ENCODE results near the gene IL1R1. TPM values are rescaled to one million over a fixed set of nuclear protein-coding genes. Genes with fewer than 3 reads are reported as not detected.

The IL1R1 gene
- polyA plus RNA-seq, 3 donors, result 1.8 to 2.7 (median 2.6) TPM

DNA sequence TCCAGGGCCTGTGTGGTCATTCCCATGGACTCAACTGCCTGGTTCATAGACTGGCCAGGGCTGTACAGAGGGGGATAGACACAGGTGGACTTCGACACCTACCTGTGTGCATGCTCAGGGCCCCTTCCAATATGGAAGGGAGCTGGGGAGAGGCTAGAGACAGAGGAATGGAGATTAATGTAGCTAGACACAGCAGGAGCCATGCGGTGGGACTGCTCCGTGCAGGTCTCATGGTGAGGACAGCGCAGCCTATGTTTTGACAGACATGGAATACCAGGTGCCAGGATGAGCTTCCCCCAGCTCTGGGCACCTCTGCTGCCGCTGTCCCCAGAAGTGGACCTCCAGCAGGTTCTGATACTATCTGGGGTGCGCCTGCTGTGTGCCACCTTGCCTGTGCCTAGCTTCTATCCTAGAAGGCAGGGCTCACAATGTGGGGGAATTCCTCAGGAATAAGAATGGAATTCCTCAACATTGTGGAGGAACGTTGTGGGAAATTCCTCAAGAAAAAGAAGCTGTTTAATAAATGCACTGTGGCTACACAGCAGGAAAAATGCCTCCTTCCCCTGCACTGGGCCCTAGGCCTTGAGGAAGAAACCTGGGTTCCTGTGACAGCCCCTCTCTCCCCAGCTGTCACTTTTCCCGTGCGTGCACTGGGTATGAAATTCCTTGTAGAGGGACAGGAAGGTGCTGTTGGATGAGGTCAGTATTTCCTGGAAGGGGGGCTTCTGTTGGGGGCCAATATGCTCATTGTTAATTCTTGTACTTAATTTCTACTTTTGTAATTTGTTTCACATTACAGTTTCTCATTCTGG lies 7.3 kb downstream of the IL1R1 start:
- no peak overlapping the region for H3K4me3 ChIP-seq (replicated peaks in 1 of 3; ENCODE audit: low read depth in 2 of 3, low read length in 3 of 3)
- H3K9ac ChIP-seq (ENCODE audit: insufficient read depth, low read length, poor library complexity, severe bottlenecking), result no peak overlapping the region
- peaks cover 0 to 9% (median 2%) of the 10 kb centered on the region in 3 donors for H3K27me3 Mint-ChIP-seq (ENCODE audit: low read depth in 3 of 3)
- no peak for DNase-seq
- no peak overlapping the region for H3K4me3 Mint-ChIP-seq
- H3K27ac Mint-ChIP-seq, result no peak overlapping the region
- H2AFZ ChIP-seq (ENCODE audit: insufficient read depth, low read depth, low read length, poor library complexity, severe bottlenecking), result no peak overlapping the region
- no peaks in the 10 kb centered on the region for H3K79me2 ChIP-seq (ENCODE audit: insufficient read depth, low read length)
- H3K4me2 ChIP-seq (replicated peaks; ENCODE audit: extremely low read depth, low read length, poor library complexity, severe bottlenecking), result no peak overlapping the region
- TF ChIP-seq CTCF (IDR thresholded peaks at IDR 0.05), result no peak
- no peaks in the 10 kb centered on the region for H4K20me1 ChIP-seq (ENCODE audit: insufficient read depth, low read length)
- H3K9me3 Mint-ChIP-seq, result peaks cover 46 to 71% (median 56%) of the 10 kb centered on the region in 7 donors
- no peaks in the 10 kb centered on the region for H3K27me3 ChIP-seq (ENCODE audit: control insufficient read depth in 2 of 2, insufficient read depth in 2 of 2, low read length in 2 of 2)
- intact Hi-C loops (cut with micrococcal nuclease), result no loop called here
- peaks cover 24 to 30% of the 10 kb centered on the region in 2 donors for H3K36me3 Mint-ChIP-seq
- H3K4me1 ChIP-seq (ENCODE audit: control insufficient read depth in 1 of 2, insufficient read depth in 2 of 2, low read length in 2 of 2), result peaks cover under 1% of the 10 kb centered on the region in 2 donors
- peaks cover 6% of the 10 kb centered on the region for H3K4me1 Mint-ChIP-seq
- 96% methylated on average over 7 of the region's 9 CpGs for WGBS (ENCODE audit: insufficient coverage)
- peaks cover 0 to 4% of the 10 kb centered on the region in 2 donors for H3K36me3 ChIP-seq (replicated peaks in 1 of 2; ENCODE audit: control insufficient read depth in 1 of 2, insufficient read depth in 2 of 2, low read length in 2 of 2)
- H3K27ac ChIP-seq (ENCODE audit: low read depth in 1 of 2, low read length in 2 of 2), result no peak overlapping the region
- H3K9me3 ChIP-seq (replicated peaks in 1 of 2; ENCODE audit: control insufficient read depth in 1 of 2, insufficient read depth in 1 of 2, low read length in 2 of 2), result peaks cover 48% of the 10 kb centered on the region in 2 donors

GRCh38 chr2:102154364-102154763 lies 11.8 kb downstream of the IL1R1 start:
- Histone ChIP-seq H3K27ac (ENCODE audit: low read depth in 1 of 2, low read length in 2 of 2) (no peak overlapping the region), H3K9me3 (replicated peaks in 1 of 2; ENCODE audit: control insufficient read depth in 1 of 2, insufficient read depth in 1 of 2, low read length in 2 of 2) (peaks cover 4 to 12% of the 10 kb centered on the region in 2 donors), H3K79me2 (ENCODE audit: insufficient read depth, low read length) (no peaks in the 10 kb centered on the region), H3K4me2 (replicated peaks; ENCODE audit: extremely low read depth, low read length, poor library complexity, severe bottlenecking) (no peak overlapping the region), H3K27me3 (ENCODE audit: control insufficient read depth in 2 of 2, insufficient read depth in 2 of 2, low read length in 2 of 2) (no peaks in the 10 kb centered on the region), H4K20me1 (ENCODE audit: insufficient read depth, low read length) (no peaks in the 10 kb centered on the region), H2AFZ (ENCODE audit: insufficient read depth, low read depth, low read length, poor library complexity, severe bottlenecking) (no peak overlapping the region), H3K4me1 (ENCODE audit: control insufficient read depth in 1 of 2, insufficient read depth in 2 of 2, low read length in 2 of 2) (peaks cover 15 to 17% of the 10 kb centered on the region in 2 donors), H3K36me3 (replicated peaks in 1 of 2; ENCODE audit: control insufficient read depth in 1 of 2, insufficient read depth in 2 of 2, low read length in 2 of 2) (no peaks in the 10 kb centered on the region), H3K4me3 (replicated peaks in 1 of 3; ENCODE audit: low read depth in 2 of 3, low read length in 3 of 3) (no peak overlapping the region), H3K9ac (ENCODE audit: insufficient read depth, low read length, poor library complexity, severe bottlenecking) (no peak overlapping the region)
- Mint-ChIP-seq H3K4me1 (peaks cover 24% of the 10 kb centered on the region), H3K4me3 (no peak overlapping the region), H3K9me3 (peaks cover 13 to 26% (median 23%) of the 10 kb centered on the region in 7 donors), H3K27me3 (ENCODE audit: low read depth in 3 of 3) (no peaks in the 10 kb centered on the region), H3K27ac (peak overlapping the region in 3 of 7 donors; percentile 6 to 52 (median 8)), H3K36me3 (peaks cover 24 to 30% of the 10 kb centered on the region in 2 donors)
- intact Hi-C loops (cut with micrococcal nuclease), result no loop called here
- TF ChIP-seq CTCF (IDR thresholded peaks at IDR 0.05), result no peak
- no peak for DNase-seq
- 96% methylated on average over 6 of the region's 6 CpGs for WGBS (ENCODE audit: insufficient coverage)

Measured in CD14-positive monocyte (primary cell).